Measurements from ENCODE around the gene HEATR1. TPM values are rescaled to one million over a fixed set of nuclear protein-coding genes. Genes with fewer than 3 reads are reported as not detected.
"Not testable (repeated sequence)": the region's sequence is repeated elsewhere in the genome, so short reads cannot be mapped to it uniquely, and the experiment has no call there.

Gene HEATR1
- total and polyA plus RNA-seq, 3 donors from 2014 or later: 27.9 to 57.7 (median 51.7) TPM

DNA sequence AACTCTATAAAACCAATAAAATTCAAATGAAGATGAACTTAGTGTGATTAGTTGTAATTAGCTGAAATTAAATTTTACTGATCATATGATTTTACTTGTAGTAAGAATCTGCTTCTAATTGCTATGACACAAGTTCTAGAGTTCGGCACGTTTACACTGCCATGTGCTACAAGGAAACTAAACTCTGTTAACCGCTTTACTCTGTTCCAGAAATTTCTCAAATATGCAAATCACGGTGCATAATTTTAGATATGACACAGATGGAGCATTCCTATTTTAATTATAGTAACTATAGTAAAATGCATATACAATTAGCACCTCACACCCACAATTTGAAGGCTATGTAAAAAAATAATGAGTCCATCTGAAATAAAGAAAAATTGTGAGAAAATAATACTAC lies 14.8 kb downstream of the HEATR1 start:
- no peak overlapping the region for H3K4me3 ChIP-seq
- no peaks in the 10 kb centered on the region for H3K4me1 ChIP-seq
- H3K27me3 ChIP-seq: no peaks in the 10 kb centered on the region
- H3K9me3 ChIP-seq: no peaks in the 10 kb centered on the region
- H3K27ac ChIP-seq: no peak overlapping the region
- DNase-seq: no peak
- no peaks in the 10 kb centered on the region for H3K36me3 ChIP-seq (ENCODE audit: low read depth, missing control alignments)
- 91 to 94% methylated on average over 4 of the region's 4 CpGs for WGBS, 2 donors
- intact Hi-C loops (cut with DNase I; ENCODE audit: low total_unique reads): no loop called here
- no peak for TF ChIP-seq POLR2A (IDR thresholded peaks at IDR 0.05)
- TF ChIP-seq, protein P1, sequence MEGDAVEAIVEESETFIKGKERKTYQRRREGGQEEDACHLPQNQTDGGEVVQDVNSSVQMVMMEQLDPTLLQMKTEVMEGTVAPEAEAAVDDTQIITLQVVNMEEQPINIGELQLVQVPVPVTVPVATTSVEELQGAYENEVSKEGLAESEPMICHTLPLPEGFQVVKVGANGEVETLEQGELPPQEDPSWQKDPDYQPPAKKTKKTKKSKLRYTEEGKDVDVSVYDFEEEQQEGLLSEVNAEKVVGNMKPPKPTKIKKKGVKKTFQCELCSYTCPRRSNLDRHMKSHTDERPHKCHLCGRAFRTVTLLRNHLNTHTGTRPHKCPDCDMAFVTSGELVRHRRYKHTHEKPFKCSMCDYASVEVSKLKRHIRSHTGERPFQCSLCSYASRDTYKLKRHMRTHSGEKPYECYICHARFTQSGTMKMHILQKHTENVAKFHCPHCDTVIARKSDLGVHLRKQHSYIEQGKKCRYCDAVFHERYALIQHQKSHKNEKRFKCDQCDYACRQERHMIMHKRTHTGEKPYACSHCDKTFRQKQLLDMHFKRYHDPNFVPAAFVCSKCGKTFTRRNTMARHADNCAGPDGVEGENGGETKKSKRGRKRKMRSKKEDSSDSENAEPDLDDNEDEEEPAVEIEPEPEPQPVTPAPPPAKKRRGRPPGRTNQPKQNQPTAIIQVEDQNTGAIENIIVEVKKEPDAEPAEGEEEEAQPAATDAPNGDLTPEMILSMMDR (IDR thresholded peaks at IDR 0.05): no peak

DNA sequence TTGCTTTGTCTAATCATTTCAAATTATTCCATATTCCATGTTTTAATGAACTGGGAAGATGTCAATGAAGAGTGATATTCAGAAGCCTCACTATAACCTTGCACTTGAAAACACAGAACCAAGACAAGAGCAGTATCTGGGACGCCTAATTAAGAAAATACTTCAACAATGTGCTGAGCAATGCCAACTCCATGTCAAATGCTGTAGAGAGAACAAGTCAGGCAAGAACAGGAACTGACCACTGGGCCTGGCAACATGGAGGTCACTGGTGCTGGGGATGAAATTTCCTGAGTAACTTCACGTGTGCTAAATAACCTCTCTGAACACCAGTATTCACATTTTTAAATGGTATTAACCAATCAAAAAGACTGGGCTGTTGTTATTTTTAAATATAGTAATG lies 22.8 kb downstream of the HEATR1 start:
- 86 to 92% methylated on average over 2 of the region's 2 CpGs for WGBS, 2 donors
- no peaks in the 10 kb centered on the region for H3K27me3 ChIP-seq
- no peak for DNase-seq
- no peaks in the 10 kb centered on the region for H3K36me3 ChIP-seq (ENCODE audit: low read depth, missing control alignments)
- intact Hi-C loops (cut with DNase I; ENCODE audit: low total_unique reads): no loop called here
- no peaks in the 10 kb centered on the region for H3K9me3 ChIP-seq
- TF ChIP-seq POLR2A (IDR thresholded peaks at IDR 0.05): no peak
- TF ChIP-seq, protein P1 (IDR thresholded peaks at IDR 0.05): no peak
- H3K4me1 ChIP-seq: no peaks in the 10 kb centered on the region
- no peak overlapping the region for H3K4me3 ChIP-seq
- H3K27ac ChIP-seq: no peak overlapping the region

DNA sequence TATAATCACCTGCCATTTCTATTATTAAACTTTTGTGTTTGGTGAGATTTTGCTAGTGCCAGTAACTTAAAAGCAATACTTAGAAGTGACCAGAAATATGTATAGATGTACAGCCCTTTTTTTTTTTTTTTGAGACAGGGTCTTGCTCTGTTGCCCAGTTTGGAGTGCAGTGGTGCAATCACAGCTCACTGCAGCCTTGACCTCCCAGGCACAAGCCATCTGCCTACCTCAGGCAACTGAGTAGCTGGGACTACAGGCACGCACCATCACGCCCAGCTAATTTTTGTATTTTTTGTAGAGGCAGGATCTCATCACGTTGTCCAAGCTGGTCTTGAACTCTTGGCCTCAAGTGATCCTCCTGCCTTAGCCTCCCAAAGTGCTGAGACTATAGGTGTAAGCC lies 23.9 kb downstream of the HEATR1 start:
- 90 to 92% methylated on average over 3 of the region's 3 CpGs for WGBS, 2 donors
- H3K27me3 ChIP-seq; DNase-seq; H3K4me1 ChIP-seq; H3K4me3 ChIP-seq; H3K27ac ChIP-seq; intact Hi-C loops (cut with DNase I; ENCODE audit: low total_unique reads); H3K36me3 ChIP-seq (ENCODE audit: low read depth, missing control alignments); H3K9me3 ChIP-seq: not testable (repeated sequence)

DNA sequence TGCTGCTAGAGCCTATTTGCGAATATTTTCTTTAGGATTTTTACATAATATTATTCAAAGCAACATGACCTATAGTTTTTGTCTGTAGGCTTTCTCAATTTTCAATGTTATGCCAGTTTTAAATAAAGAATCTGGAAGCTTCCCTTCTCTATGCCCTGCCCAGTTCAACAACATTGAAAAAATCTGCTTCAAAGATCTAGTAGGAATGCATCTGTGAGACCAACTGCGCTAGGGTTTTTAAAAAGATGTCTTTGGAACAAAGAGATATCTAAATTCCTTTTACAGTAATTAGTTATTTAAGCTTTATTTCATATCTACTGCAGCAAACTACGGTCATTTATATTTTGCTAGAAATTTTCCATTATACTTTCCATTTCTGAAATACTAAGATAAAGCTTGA lies 25.7 kb downstream of the HEATR1 start:
- H3K4me1 ChIP-seq: no peaks in the 10 kb centered on the region
- H3K36me3 ChIP-seq (ENCODE audit: low read depth, missing control alignments): no peaks in the 10 kb centered on the region
- WGBS, 2 donors: 98% methylated on average over 3 of the region's 3 CpGs
- no peak overlapping the region for H3K27ac ChIP-seq
- intact Hi-C loops (cut with DNase I; ENCODE audit: low total_unique reads): no loop called here
- DNase-seq: no peak
- no peak overlapping the region for H3K4me3 ChIP-seq
- H3K27me3 ChIP-seq: no peaks in the 10 kb centered on the region
- TF ChIP-seq POLR2A (IDR thresholded peaks at IDR 0.05): no peak
- TF ChIP-seq, protein P1 (IDR thresholded peaks at IDR 0.05): no peak
- H3K9me3 ChIP-seq: no peaks in the 10 kb centered on the region

DNA sequence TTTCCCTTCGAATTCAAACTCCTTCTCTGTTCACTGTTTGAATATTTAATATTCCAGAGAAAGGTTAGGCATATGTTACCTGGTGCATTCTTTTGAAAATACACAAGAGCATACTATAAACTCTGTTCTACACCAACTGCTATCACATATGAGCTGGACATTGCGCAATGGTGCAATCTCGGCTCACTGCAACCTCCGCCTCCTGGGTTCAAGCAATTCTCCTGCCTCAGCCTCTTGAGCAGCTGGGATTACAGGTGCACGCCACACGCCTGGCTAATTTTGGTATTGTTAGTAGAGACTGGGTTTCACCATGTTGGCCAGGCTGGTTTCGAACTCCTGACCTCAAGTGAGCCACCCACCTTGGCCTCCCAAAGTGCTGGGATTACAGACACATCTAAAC lies 27.3 kb downstream of the HEATR1 start:
- 79 to 89% methylated on average over 7 of the region's 7 CpGs for WGBS, 2 donors
- H3K27me3 ChIP-seq; H3K27ac ChIP-seq; H3K4me1 ChIP-seq; H3K36me3 ChIP-seq (ENCODE audit: low read depth, missing control alignments); DNase-seq; H3K4me3 ChIP-seq; H3K9me3 ChIP-seq; intact Hi-C loops (cut with DNase I; ENCODE audit: low total_unique reads): not testable (repeated sequence)

DNA sequence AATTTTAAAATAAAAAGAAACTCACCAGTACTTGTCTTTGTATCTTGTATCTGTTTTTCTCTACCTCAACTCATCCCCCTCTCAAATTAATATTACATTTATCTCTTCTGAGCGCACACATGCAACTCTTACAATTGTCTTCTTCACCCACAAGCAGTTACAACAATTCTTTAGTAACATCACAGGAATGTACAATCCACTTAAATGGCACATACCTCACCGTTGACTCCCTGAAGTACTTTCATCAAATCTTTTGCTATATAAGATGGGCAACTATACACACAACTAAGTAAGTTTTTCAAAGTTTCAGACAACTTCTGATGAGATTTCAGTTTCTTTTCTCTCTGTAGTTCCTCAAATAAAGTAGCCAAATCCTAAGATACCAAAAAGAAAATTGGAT lies 28.3 kb downstream of the HEATR1 start:
- H3K27ac ChIP-seq: no peak overlapping the region
- TF ChIP-seq, protein P1 (IDR thresholded peaks at IDR 0.05): no peak
- TF ChIP-seq POLR2A (IDR thresholded peaks at IDR 0.05): no peak
- no peaks in the 10 kb centered on the region for H3K36me3 ChIP-seq (ENCODE audit: low read depth, missing control alignments)
- no peak for DNase-seq
- H3K4me3 ChIP-seq: no peak overlapping the region
- H3K9me3 ChIP-seq: no peaks in the 10 kb centered on the region
- WGBS, 2 donors: 44 to 48% methylated on average over 2 of the region's 2 CpGs
- no peaks in the 10 kb centered on the region for H3K4me1 ChIP-seq
- H3K27me3 ChIP-seq: no peaks in the 10 kb centered on the region
- intact Hi-C loops (cut with DNase I; ENCODE audit: low total_unique reads): no loop called here

Data from testis (tissue), 3 donors.